IMR-90 (cell line): Measurements from ENCODE around the gene KDM6A. TPM values are rescaled to one million over a fixed set of nuclear protein-coding genes. Genes with fewer than 3 reads are reported as not detected.

Experiments
- ATAC-seq: fragments of 200-7000 bp; cut with Tn5 transposase; 2 replicates; pipeline ENCODE4 v1.9.1; 2020; ENCODE audit warnings: low read depth, mild to moderate bottlenecking, moderate library complexity
- BruUV-seq: library from RNA; stranded (reverse); fragments of 400-500 nt; replicated peaks from 2 replicates; lab custom pipeline; 2021; lab: Mats Ljungman, UMichigan
- CTCF ChIA-PET: fragments of 300-600 bp; formaldehyde crosslinking; extraction: SDS; loops from one replicate; lab custom pipeline; 2021; ENCODE audit warnings: antibody characterized with exemption; lab: Yijun Ruan, JAX
- POLR2A ChIA-PET: fragments of 300-600 bp; sonication (Branson Sonifier 250); formaldehyde crosslinking; loops from one replicate; lab custom pipeline; 2022; ENCODE audit warnings: antibody characterized with exemption; ENCODE audit not compliant: unreplicated experiment; lab: Charles Lee
- DNase-seq: peaks from one replicate; pipeline ENCODE4 v3.0.0; 2013
- H2AFZ ChIP-seq: replicated peaks from 2 replicates; pipeline ENCODE3; 2013; ENCODE audit warnings: low read length, mild to moderate bottlenecking; ENCODE audit not compliant: poor library complexity
- H2AK5ac ChIP-seq: 2 replicates; pipeline ENCODE4 v1.6.1; 2013; ENCODE audit warnings: low read depth, low read length, inconsistent platforms
- H2AK9ac ChIP-seq: replicated peaks from 2 replicates; pipeline ENCODE3; 2013; ENCODE audit warnings: mild to moderate bottlenecking, low read depth, low read length, moderate library complexity; ENCODE audit not compliant: poor library complexity
- H2BK120ac ChIP-seq: 2 replicates; pipeline ENCODE4 v1.6.1; 2013; ENCODE audit warnings: low read depth, low read length, inconsistent platforms
- H2BK15ac ChIP-seq: 3 replicates; pipeline ENCODE4 v1.6.1; 2013; ENCODE audit warnings: low read depth, low read length, inconsistent platforms
- H2BK20ac ChIP-seq: 2 replicates; pipeline ENCODE4 v1.6.1; 2013; ENCODE audit warnings: low read depth, mild to moderate bottlenecking, inconsistent platforms, low read length, moderate library complexity
- H2BK5ac ChIP-seq: 2 replicates; pipeline ENCODE4 v1.6.1; 2013; ENCODE audit warnings: mild to moderate bottlenecking, low read depth, low read length, inconsistent platforms; ENCODE audit not compliant: poor library complexity, severe bottlenecking
- H3K14ac ChIP-seq: replicated peaks from 2 replicates; pipeline ENCODE4 v1.6.1; 2013; ENCODE audit warnings: low read depth, low read length, inconsistent platforms
- H3K18ac ChIP-seq: 2 replicates; pipeline ENCODE4 v1.6.1; 2013; ENCODE audit warnings: low read depth, low read length, control low read depth
- H3K23ac ChIP-seq: 2 replicates; pipeline ENCODE4 v1.6.1; 2013; ENCODE audit warnings: low read depth, low read length, inconsistent platforms
- H3K27ac ChIP-seq: 2 replicates; pipeline ENCODE4 v1.5.1; 2013; ENCODE audit warnings: mild to moderate bottlenecking, control low read depth, low read length; ENCODE audit not compliant: insufficient read depth
- H3K27me3 ChIP-seq: 2 replicates; pipeline ENCODE4 v1.6.1; 2013; ENCODE audit warnings: low read length; ENCODE audit not compliant: control insufficient read depth, insufficient read depth
- H3K36me3 ChIP-seq: 2 replicates; pipeline ENCODE4 v1.6.1; 2013; ENCODE audit warnings: low read length, mixed read lengths; ENCODE audit not compliant: control insufficient read depth, insufficient read depth
- H3K4ac ChIP-seq: 2 replicates; pipeline ENCODE4 v1.6.1; 2013; ENCODE audit warnings: low read depth, low read length, inconsistent platforms
- H3K4me1 ChIP-seq: 2 replicates; pipeline ENCODE4 v1.6.1; 2013; ENCODE audit warnings: low read length, mixed read lengths; ENCODE audit not compliant: control insufficient read depth, insufficient read depth
- H3K4me2 ChIP-seq: 2 replicates; pipeline ENCODE4 v1.6.1; 2013; ENCODE audit warnings: low read depth, mild to moderate bottlenecking, control low read depth, low read length, moderate library complexity
- H3K4me3 ChIP-seq: 2 replicates; pipeline ENCODE4 v1.5.1; 2013; ENCODE audit warnings: low read depth, mild to moderate bottlenecking, control low read depth, low read length, moderate library complexity; ENCODE audit not compliant: insufficient read depth
- H3K56ac ChIP-seq: 2 replicates; pipeline ENCODE4 v1.6.1; 2013; ENCODE audit warnings: low read length, inconsistent platforms; ENCODE audit not compliant: insufficient read depth; ENCODE audit errors: extremely low read depth
- H3K79me1 ChIP-seq, 2 experiments: 2 replicates each; pipeline ENCODE4 v1.6.1; 2013; ENCODE audit warnings: low read length in 2 of 2, inconsistent platforms in 1 of 2, low read depth in 1 of 2
- H3K9ac ChIP-seq: 2 replicates; pipeline ENCODE4 v1.6.1; 2013; ENCODE audit warnings: low read depth, low read length, control low read depth
- H3K9me1 ChIP-seq: 2 replicates; pipeline ENCODE4 v1.6.1; 2013; ENCODE audit warnings: low read length, inconsistent platforms; ENCODE audit not compliant: insufficient read depth
- H3K9me3 ChIP-seq: 2 replicates; pipeline ENCODE4 v1.6.1; 2013; ENCODE audit warnings: low read length; ENCODE audit not compliant: control insufficient read depth, insufficient read depth
- H4K20me1 ChIP-seq: 2 replicates; pipeline ENCODE4 v1.6.1; 2013; ENCODE audit warnings: low read length, inconsistent platforms; ENCODE audit not compliant: insufficient read depth
- H4K5ac ChIP-seq: 2 replicates; pipeline ENCODE4 v1.6.1; 2013; ENCODE audit warnings: mild to moderate bottlenecking, low read depth, low read length, control low read depth
- H4K8ac ChIP-seq, 2 experiments: 2 replicates each; pipeline ENCODE4 v1.6.1; 2013; ENCODE audit warnings: low read depth in 2 of 2, low read length in 2 of 2, control low read depth in 1 of 2, inconsistent platforms in 1 of 2
- H4K91ac ChIP-seq: 2 replicates; pipeline ENCODE4 v1.6.1; 2013; ENCODE audit warnings: low read depth, low read length, inconsistent platforms; ENCODE audit not compliant: insufficient read depth
- BHLHE40 ChIP-seq: fragments of 150-350 bp; IDR thresholded peaks from 2 replicates; pipeline ENCODE4 v1.6.1; 2016; ENCODE audit warnings: mild to moderate bottlenecking, low read depth, low read length
- ELK1 ChIP-seq: fragments of 150-350 bp; IDR thresholded peaks from 2 replicates; pipeline ENCODE4 v1.6.1; 2016; ENCODE audit warnings: low read depth, mild to moderate bottlenecking, low read length, moderate library complexity, borderline replicate concordance
- MAZ ChIP-seq: IDR thresholded peaks from 2 replicates; pipeline ENCODE4 v1.6.1; 2012; ENCODE audit warnings: low read depth, mild to moderate bottlenecking, low read length, improper control_type of control experiment, moderate library complexity, borderline replicate concordance
- MXI1 ChIP-seq: IDR thresholded peaks from 2 replicates; pipeline ENCODE4 v1.6.1; 2012; ENCODE audit warnings: low read depth, mild to moderate bottlenecking, low read length, moderate library complexity, borderline replicate concordance
- NFE2L2 ChIP-seq: fragments of 150-350 bp; IDR thresholded peaks from 2 replicates; pipeline ENCODE4 v1.6.1; 2016; ENCODE audit warnings: low read depth, mild to moderate bottlenecking, low read length
- POLR2A ChIP-seq: IDR thresholded peaks from 2 replicates; pipeline ENCODE4 v1.6.1; 2012; ENCODE audit warnings: mild to moderate bottlenecking, low read depth, low read length
- RFX5 ChIP-seq: IDR thresholded peaks from 2 replicates; pipeline ENCODE4 v1.8.0; 2012; ENCODE audit warnings: low read depth, mild to moderate bottlenecking, low read length, moderate library complexity
- SMC3 ChIP-seq: fragments of 150-350 bp; IDR thresholded peaks from 2 replicates; pipeline ENCODE4 v1.6.1; 2016; ENCODE audit warnings: low read depth, mild to moderate bottlenecking, antibody characterized with exemption, low read length, moderate library complexity
- WGBS, 2 experiments: methylation state at CpG; one replicate each; pipeline versions ENCODE4 v1.1.5 to v1.1.7; 2013; ENCODE audit warnings: missing lambda C conversion rate in 2 of 2; ENCODE audit not compliant: insufficient read length in 1 of 2; ENCODE audit errors: extremely low coverage in 2 of 2; 5-methylcytosine and 5-hydroxymethylcytosine counted together
- dilution Hi-C: fragments of 300-500 bp; cut with HindIII; formaldehyde crosslinking; loops from one replicate; pipeline ENCODE4 v1.14.3; 2018; ENCODE audit warnings: low sequenced_read_pairs; ENCODE audit not compliant: unreplicated experiment
- in situ Hi-C: fragments of 300-500 bp; cut with MboI; formaldehyde crosslinking; loops from 3 replicates; pipeline ENCODE4 v1.14.3; 2019; ENCODE audit warnings: low sequenced_read_pairs, inconsistent platforms, mixed read lengths
- intact Hi-C: fragments of 100-400 bp; cut with micrococcal nuclease; formaldehyde crosslinking; loops from 2 replicates; pipeline ENCODE4 v1.10.0; 2022
- polyA plus RNA-seq, 3 experiments: library from polyadenylated mRNA; depleted of rRNA; stranded (reverse); fragments of >200 nt; gene quantifications; 2 replicates each; pipeline ENCODE4 v1.2.3, GENCODE V29; 2012; ENCODE audit warnings: low replicate concordance in 1 of 3
- total RNA-seq: library from RNA; depleted of rRNA; stranded (reverse); fragments of >200 nt; gene quantifications from 2 replicates; pipeline ENCODE4 v1.2.3, GENCODE V29; 2012

KDM6A gene
- total and polyA plus RNA-seq, 2 of the 4 experiments (the other 2 are of a cell fraction), result 11.7 to 24.9 TPM

GRCh38 chrX:44997282-44997812, 124.4 kb downstream of the KDM6A start:
- no peak overlapping the region for H4K5ac ChIP-seq
- H3K27me3 ChIP-seq, result no peaks in the 10 kb centered on the region
- H2BK120ac ChIP-seq, result no peak overlapping the region
- CTCF ChIA-PET, result no interaction called here
- DNase-seq (no peak), ATAC-seq (no peak)
- no peak overlapping the region for H4K91ac ChIP-seq
- no peak overlapping the region for H2BK20ac ChIP-seq
- dilution Hi-C loops, result no loop called here
- H2BK5ac ChIP-seq, result no peak overlapping the region
- TF ChIP-seq RFX5 (no peak), BHLHE40 (no peak), SMC3 (no peak), MXI1 (no peak), POLR2A (no peak), MAZ (no peak), NFE2L2 (no peak), ELK1 (no peak)
- H3K4ac ChIP-seq, result no peak overlapping the region
- no peak overlapping the region for H2BK15ac ChIP-seq
- no peaks in the 10 kb centered on the region for H3K4me1 ChIP-seq
- no peak overlapping the region for H3K27ac ChIP-seq
- no peaks in the 10 kb centered on the region for H3K36me3 ChIP-seq
- H3K9ac ChIP-seq, result no peak overlapping the region
- no peak overlapping the region for H2AK9ac ChIP-seq
- intact Hi-C loops, result no loop called here
- no peak overlapping the region for H3K4me3 ChIP-seq
- in situ Hi-C loops, result no loop called here
- H3K14ac ChIP-seq, result no peak overlapping the region
- BruUV-seq, result no TSS peak
- POLR2A ChIA-PET, result no interaction called here
- peaks cover 7 to 33% of the 10 kb centered on the region in 2 experiments for H3K79me1 ChIP-seq
- no peak overlapping the region for H3K23ac ChIP-seq
- no peak overlapping the region for H3K56ac ChIP-seq
- H2AFZ ChIP-seq, result no peak overlapping the region
- H3K4me2 ChIP-seq, result no peak overlapping the region
- no peak overlapping the region for H2AK5ac ChIP-seq
- 0 out of 2 replicates have a peak, but pooled peaks cover 3% of the 10 kb centered on the region for H3K9me1 ChIP-seq
- H3K18ac ChIP-seq, result no peak overlapping the region
- peaks cover 22% of the 10 kb centered on the region for H4K20me1 ChIP-seq
- no peaks in the 10 kb centered on the region for H3K9me3 ChIP-seq
- no peak overlapping the region for H4K8ac ChIP-seq
- 100% methylated on average over 2 of the region's 10 CpGs; no CpG with 5 or more reads in 1 of the 2 experiments for WGBS, 2 experiments
